Stimulated activated CD8-positive, alpha-beta memory T cell treated with anti-CD3 and anti-CD28 coated beads, Interleukin-4, amount 100 ng/mL, for 48 hours (primary cell): ENCODE results near the gene DYNC1LI1.
"Not testable (repeated sequence)": the region's sequence is repeated elsewhere in the genome, so short reads cannot be mapped to it uniquely, and the experiment has no call there.

Experiments used
- DNase-seq: peaks from one replicate; pipeline ENCODE4 v3.0.0-alpha.2; 2020

DYNC1LI1 gene

DNA sequence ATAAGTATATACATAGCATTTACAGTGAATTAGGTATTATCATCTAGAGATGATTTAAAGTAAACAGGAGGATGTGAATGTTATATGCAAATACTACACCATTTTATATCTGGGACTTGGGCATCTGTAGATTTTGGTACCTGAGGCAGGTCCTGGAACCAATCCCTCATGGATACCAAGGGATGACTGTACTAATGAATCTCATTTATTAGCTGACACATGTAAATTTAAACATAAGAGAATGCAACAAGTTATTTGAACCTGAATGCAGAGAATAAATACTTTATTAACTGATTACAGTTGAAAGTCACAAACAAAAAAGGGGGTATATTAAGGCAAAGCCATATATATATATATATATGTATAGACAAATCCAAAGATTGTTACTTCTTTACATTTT is 44.9 kb downstream of the DYNC1LI1 start:
- DNase-seq, result no peak

DNA sequence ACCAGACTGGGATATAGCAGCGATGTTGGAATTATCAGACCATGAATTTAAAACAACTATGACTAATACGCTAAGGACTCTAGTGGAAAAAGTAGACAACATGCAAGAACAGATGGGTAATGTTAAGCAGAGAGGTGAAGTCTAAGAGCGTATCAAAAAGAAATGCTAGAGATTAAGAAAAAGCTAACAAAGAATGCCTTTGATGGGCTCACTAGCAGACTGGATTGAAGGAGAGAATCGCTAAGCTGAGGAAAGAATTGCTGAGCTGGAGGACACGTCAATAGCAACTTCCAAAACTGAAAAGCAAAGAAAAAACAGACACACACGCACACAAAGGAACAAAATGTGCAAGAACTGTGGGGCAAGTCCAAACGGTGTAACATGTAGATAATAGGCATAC is 48.0 kb downstream of the DYNC1LI1 start:
- no peak for DNase-seq

DNA sequence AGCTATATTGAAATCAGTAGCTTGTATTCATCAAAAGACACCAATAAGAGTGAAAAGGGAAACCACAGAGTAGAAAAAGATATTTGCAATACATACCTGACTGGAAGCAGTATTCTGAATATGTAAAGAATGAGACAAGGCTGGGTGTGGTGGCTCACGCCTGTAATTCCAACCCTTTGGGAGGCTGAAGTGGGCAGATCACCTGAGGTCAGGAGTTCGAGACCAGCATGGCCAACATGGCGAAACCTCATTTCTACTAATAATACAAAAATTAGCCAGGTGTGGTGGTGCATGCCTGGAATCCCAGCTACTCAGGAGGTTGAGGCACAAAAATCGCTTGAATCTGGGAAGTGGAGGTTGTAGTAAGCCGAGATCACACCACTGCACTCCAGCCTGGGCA is 51.7 kb downstream of the DYNC1LI1 start:
- DNase-seq, result not testable (repeated sequence)

DNA sequence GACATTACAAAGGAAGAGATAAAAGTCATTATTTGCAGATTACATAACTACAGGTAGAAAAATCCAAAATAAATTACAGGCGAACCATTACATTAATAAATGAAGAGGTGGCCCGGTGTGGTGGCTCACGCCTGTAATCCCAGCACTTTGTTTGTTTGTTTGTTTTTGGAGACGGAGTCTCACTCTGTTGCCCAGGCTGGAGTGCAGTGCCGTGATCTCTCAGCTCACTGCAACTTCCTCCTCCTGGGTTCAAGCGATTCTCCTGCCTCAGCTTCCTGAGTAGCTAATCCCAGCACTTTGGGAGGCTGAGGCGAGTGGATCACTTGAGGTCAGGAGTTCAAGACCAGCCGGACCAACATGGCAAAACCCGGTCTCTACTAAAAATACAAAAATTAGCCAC is 53.9 kb downstream of the DYNC1LI1 start:
- DNase-seq, result not testable (repeated sequence)

DNA sequence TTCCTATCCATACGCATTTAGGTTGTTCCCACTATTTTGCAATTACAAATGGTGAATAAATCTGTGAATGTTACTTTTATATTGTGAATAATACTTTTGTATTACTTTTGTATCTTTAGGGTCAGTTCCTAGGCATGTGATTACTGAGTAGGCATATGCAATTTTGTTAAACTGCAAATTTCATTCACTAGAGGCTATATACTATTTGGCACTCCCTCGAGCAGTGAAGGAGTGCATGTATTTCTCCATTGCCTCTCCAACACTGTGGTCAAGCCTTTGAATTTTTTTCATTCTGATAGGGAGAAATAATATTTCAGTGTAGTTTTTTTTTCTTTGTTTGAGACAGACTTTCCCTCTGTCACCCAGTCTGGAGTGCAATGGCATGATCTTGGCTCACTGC is 59.7 kb downstream of the DYNC1LI1 start:
- DNase-seq, result no peak

DNA sequence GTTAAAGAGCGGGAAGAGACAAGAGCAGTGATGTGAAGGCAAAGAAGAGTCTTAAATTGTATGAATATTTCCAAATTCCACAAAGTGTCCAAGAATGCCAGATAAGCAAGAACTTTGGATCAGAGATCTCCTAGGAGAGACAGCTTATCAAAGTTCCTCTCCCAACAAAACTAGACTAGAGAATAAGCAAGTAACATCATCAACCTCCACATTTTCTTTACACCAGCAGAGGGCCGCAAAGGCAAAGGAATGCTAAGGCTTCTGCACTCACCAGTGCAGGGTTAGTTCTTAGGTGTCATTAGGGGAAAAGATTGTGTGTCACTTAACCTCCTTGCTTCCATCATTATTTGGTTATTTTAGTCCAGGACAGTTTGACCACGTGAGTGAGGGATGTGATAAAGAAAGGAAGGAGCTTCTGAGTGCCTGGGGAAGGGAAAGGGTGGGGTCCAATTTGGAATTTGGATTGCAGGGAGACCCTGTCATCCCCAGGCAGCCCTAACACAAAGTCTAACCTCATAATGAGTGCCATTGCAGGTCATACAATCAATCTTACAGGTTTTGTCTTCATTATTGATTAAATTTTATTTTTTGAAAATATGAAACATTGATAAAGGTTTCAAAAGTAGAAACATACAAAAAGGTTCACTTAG is 60.5 kb downstream of the DYNC1LI1 start:
- DNase-seq, result peak; percentile 70

DNA sequence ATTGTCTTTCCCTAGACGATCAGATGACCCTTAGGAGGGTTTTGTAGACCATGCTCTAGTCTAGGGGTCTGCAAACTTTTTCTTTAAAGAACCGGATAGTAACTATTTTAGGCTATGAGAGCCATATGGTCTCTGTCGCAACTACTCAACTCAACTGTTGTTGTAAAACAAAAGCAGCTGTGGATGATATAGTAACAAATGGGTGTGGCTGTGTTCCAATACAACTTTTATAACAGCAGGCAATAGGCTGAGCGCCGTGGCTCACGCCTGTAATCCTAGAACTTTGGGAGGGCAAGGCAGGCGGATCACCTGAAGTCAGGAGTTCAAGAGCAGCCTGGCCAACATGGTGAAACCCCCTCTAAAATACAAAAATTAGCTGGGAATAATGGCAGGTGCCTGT is 61.9 kb downstream of the DYNC1LI1 start:
- no peak for DNase-seq

DNA sequence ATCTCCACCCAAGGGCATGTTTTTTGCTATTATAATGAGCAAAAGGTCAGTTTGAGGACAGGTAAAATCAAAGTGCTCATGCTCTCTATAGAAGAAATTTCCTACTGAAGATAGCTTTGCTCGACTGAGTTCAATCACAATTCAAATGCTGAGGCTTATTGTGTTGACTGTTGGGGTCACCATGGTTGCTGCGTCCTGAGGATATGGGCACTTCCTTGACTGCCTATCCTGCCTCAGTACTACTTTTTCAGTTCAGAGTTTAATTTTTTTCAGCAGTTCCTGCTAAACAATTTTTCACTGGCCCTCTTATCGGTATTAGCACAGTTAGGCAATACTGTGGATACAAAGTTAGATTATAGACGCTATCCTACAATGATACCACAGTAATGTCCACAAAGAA is 64.2 kb downstream of the DYNC1LI1 start:
- DNase-seq, result no peak

DNA sequence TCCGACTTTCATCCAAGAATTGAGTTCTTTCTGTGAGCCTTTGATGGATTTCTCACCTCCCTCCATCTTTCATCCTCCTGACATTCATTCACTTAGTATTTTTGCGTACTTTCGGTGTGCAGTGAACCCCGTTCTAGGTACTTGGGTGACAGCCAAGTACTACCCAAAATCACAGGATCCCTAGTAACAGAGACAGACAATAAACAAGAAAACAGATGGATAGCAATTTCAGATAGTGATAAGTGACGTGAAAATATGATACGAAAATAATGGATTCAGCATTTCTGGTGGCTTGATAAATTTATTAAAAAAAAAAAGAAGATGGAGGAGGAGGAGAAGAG is 67.7 kb downstream of the DYNC1LI1 start:
- DNase-seq, result no peak

DNA sequence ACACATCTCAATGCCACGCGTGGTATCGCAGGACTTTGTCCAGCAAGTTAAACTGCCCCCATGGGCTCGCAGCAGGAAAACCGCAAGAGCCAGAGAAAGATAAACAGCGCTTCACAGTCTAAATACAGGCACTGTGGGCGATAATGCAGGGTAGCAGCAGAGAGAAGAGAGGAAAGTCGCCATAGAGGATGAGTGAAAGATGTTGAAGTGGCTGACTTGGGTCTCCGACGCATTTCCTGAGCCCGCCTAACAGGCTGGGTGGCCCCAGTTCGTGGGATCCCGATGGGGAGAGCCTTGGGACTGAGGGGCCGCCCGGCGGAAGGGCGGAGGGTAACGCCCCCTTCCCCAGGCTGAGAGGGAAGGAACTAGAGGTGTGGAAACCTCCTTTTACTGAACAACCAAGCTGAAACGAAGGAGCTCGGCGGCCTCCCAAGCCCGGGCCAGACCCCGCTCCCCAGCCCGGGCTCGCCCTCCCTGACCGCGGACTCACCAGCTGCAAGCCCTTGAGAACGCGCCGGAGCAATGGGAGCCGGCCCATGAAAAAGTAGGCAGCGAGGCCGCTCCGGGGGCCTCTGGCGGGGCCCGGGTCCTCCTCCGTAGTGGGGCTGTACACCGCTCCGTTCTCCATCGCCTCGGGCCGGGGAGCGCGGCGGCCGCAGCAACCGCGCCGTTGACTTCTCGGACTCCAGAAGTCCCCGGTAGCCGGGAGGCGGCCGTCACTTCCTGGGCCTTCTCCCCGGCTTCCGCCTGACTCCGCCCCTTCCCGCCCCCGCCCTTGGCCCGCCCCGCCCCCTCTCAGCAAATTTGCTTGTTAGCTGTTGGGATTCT is 68.3 kb downstream of the DYNC1LI1 start, which contains the start of gene CMTM6:
Gene CMTM6, minus strand, starts transcription at position 735 of the 828 bp plus-strand sequence. Its CDS starts 107 bp downstream, at position 628.
- peak; percentile 81 for DNase-seq

DNA sequence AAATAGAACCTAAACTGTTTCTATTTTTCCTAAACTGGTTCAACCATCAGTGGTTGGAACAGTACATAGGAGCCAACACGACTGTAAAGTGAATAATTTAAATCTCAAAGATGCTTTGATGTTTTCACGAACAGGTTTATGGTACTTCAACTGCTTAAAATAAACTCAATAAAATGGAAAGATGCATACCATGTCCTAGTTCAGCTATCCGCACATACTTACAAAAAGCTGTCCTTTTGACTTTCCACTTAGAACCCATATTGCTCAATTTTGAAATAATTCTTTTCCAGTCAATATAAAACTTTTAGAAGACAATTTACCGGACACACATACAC is 68.9 kb downstream of the DYNC1LI1 start:
- DNase-seq, result no peak

DNA sequence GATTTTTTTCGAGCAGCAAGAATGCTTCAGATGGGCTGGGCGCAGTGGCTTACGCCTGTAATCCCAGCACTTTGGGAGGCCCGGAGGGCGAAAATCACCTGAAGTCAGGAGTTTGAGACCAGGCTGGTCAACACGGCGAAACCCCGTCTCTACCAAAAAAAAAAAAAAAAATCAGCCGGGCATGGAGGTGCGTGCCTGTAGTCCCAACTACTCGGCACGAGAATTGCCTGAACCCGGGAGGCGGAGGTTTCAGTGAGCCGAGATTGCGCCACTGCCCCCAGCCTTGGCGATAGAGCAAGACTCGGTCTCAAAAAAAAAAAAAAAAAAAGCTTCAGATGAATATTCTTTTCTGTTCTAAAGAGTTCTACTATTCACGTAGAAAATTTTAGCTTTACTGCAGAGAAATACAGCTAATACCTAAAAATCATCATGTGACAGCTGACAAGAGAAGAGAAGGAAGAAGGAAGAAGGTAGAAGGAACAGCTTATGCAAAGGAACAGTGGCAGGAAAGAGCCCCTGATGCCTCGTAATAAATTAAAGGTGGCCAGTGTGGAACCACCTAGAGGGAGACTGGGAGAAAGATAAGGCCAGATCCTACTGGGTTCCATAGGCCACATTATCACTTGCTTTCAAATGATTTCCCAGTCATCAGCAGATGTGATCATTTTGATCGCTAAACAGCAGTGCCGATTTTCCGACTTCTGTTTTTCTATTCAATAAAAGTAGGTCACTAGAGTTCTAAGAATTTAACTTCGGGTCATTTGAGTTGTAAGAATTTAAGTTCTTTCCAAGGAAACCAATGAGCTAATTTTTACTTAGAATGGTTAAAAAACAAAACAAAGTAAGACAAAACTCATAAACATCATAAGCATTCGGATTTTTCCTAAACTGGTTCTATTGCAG is 69.5 kb downstream of the DYNC1LI1 start:
- DNase-seq, result no peak

DNA sequence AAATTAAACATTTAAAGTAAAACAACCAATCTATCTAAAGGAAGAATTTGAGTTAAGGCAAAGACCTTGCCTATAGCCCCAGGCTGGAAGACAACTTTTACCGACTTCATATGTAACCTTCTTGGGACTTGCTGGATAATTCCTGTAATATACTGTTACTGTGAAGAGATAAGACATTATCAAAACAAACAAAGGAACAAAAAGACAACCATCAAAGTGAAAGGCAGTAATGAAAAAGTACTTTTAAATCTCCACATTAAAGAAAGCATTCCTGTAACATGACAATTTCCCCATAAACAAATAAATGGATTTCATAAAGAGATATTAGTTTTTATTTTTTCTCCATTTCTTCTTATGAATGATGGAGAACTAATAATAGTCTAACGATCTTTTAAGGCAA is 70.4 kb downstream of the DYNC1LI1 start:
- no peak for DNase-seq

DNA sequence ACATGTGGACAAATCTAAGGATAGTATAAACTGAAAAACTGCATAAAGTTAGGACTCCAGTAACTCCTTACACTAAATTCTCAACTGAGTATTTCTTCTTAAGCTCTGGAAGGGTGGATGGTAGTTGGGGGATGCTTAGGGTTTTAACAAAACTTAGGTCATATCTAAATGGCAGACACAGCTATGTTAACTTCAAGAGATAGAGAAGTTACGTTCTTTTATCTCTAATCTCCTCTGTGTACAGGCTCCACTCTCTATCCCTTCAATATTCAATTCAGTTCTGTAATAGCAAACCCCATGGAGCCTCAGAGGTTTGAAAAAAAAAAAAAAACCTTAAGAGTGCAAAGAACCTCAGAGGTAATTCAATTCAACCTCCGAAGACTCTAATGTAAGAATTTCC is 71.1 kb downstream of the DYNC1LI1 start:
- no peak for DNase-seq

DNA sequence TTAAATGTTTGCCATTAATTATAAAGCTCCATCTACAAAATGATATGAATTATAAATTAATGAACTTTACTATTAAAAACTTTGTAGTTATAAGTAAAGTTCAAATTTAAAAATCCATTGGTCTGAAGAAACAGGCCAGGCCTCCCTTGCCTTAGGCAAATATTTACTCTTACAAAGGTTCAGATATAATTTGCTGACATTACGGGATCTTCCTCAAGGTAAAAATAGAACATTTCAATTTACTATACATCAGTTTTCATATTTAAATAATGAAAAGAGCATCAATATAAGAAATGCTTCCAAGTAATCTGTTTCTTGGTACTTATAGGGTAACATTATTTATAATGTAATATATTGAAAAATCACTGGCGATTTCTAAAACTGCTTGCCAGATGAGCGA is 71.7 kb downstream of the DYNC1LI1 start:
- DNase-seq, result no peak

DNA sequence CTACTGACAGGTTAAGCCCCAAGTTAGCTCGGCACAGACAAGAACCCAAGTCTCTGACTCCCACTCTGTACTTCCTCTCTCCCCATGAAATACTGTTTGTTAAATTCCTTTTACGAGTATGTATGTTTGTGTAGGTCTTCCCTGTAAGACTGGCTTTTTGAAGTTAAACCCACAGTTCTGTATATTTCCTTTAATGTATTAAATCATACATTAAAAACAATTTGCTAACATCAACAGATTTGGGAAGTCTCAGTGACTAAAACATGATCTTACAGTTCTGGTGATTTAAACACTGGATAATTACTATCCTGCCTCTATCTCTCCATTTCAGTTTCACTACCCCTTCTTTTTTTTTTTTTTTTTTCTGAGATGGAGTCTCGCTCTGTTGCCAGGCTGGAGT is 72.4 kb downstream of the DYNC1LI1 start:
- DNase-seq, result no peak

DNA sequence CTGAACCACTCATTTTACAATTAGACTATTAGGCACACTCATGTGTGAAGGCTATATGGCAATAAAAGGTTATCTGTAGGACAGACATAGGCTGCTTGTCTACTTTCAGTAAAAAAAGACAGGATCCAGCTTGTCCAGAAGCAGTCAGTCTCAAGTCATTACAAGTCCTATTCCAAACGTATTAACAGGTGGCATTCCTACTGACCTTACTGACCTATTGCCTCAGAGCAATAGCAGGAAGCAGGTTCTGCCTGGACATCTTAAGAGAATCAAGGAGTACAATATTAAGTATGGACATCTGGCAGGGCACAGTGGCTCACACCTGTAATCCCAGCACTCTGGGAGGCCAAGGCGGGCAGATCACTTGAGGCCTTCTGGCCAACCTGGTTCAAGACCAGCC is 75.0 kb downstream of the DYNC1LI1 start:
- no peak for DNase-seq

DNA sequence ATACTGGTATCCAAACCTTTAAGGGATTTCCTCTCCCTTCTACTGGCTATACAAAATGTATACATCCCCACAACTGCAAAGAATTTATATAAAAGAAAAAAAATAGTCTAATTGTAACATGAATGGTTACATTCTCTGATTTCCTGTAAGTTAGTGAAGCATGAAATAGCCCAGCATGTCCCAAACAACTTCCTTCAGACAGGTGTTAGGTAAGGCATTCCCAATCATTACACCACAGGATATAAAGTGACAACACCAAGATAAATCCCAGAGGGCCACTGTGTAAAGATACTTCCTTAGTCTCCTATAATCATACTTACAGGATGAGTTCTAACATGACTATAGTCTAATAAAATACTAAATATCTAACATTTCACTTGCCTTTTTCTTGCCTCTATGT is 75.6 kb downstream of the DYNC1LI1 start:
- no peak for DNase-seq

DNA sequence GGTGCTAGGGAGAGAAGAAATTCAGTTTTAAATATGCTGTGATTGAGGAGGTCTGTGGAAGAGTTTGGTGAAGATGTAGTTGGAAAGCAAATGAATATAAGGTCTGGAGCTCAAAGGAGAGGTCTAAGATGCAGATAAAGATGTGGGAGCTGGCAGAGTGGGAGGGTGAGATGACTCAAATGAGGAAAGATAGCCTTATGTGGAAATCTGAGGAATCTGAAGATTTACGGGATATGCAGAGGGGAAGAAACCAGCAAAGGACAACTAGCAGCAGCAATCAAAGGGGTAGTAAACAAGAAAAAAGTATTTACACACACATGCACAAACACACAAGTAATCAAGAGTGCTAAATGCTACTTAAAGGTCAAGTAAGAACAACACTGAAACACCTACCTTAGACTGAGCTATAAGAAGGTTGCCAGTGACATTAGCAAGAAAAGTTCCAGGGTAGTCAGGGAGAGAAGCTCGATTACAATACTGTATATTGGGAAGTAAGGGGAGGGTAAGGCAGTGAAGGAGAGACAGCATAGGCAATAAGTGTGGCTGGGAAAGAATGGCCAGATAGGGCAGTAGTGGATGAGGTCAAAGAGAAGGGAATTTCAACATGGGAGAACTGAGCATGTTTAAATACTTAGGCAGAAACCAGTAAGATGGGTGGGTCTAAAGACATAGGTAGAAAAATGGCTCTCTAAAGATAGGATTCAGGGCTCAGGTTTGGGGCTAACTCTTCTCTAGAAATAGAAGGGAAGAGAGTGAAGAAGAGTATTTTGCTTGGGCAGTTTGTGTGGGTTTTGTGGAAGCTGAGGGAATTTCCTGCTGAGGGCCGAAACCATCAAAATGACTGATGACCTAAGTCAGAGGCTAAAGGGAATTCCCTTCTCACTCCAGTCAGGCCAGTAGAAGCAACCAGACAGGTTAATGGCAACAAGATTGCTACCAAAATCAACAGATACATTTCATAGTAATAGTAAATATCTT is 76.9 kb downstream of the DYNC1LI1 start:
- no peak for DNase-seq

DNA sequence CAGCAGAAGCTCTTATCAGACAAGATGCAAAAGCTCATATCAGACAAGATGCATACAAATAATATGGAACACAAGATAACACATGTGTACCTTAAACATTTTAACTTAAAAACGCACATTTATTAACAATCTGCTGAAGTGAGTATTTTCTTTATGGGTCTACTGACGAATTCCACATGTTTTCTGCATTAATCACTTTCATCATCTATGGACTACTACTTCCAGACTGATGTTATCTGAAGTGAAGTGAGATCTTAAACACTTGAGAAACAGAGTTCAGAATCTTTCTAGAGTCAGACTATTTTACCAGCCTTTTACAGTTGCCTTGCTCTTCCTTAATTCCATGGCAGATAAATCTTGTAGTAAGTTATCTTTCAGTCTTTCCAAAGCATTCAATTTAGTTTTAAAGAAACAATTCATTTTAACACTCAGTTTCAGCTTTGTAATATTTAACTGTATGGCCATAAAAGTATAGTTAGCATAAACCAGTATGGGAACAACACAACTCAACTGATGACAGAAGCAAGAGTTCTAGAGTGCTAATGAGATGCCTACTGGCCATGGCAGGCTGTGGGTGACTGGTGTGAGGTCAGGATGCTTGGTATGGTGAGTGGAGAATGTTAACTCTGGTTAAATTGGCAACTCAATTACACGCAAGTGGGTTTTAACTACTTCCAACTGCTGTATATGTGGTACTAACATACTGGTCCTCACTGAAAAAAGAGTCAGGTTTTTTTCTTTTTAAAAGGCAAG is 77.8 kb downstream of the DYNC1LI1 start:
- DNase-seq, result no peak

DNA sequence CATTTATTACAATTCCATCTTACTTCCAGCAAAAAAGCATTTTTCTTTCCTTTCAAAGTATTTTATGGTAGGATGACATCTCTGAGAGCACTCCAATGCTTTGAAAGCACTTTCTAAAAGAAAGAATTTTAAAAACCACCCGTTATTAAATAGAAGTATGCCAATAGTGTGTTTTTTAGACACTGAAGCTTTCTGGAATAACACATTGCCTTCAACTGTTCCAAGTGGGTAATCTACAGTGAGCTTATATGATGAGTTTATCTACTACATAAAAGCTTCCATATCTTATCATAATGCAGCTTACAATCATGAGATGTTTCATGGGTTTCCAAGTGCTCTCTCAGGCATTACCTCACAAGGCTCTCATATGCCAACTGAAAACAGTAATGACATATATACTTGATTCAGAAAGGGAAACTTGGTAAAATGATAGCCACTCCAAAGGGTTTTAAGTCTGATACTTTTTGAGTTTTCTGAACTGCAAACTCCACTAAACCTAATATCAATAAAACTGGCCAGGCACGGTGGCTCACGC is 82.1 kb downstream of the DYNC1LI1 start:
- DNase-seq, result no peak
